ENCODE measurements around the gene ZSCAN5C. TPM values are rescaled to one million over a fixed set of nuclear protein-coding genes. Genes with fewer than 3 reads are reported as not detected.
"Not testable (repeated sequence)": the region's sequence is repeated elsewhere in the genome, so short reads cannot be mapped to it uniquely, and the experiment has no call there.

Gene ZSCAN5C
- total RNA-seq, 1 experiment from 2014 or later = not detected

DNA sequence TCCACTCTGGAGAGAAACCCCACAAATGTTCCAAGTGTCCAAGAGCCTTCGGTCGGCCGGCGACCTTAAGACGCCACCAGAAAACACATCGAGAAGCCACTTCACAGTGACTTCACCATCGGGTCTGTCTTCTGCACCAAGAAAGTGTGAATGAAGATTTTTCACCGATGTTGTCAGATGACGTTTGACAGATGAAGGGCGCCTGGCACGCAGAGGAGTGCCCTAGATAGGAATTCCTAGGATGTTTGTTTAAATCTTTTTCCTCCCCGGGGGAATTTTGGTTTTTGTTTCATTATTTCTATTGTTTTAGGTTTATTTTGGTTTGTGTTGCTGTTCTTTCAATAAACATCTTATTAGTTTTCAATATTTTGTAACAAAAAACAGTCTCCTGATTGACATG is 7.0 kb downstream of the ZSCAN5C start:
- BruUV-seq (replicated peaks) = no TSS peak
- POLR2A ChIA-PET = no interaction called here
- H3K27me3 Mint-ChIP-seq (ENCODE audit: insufficient read depth, unreplicated experiment) = no peaks in the 10 kb centered on the region

GRCh38 chr19:56210036-56210435 is 8.0 kb downstream of the ZSCAN5C start:
- H3K4me1 Mint-ChIP-seq (ENCODE audit: insufficient read depth, unreplicated experiment); H3K4me3 Mint-ChIP-seq (ENCODE audit: unreplicated experiment); H3K27me3 Mint-ChIP-seq (ENCODE audit: insufficient read depth, unreplicated experiment); POLR2A ChIA-PET; intact Hi-C loops (cut with micrococcal nuclease); CTCF ChIA-PET; DNase-seq (ENCODE audit: unreplicated experiment); BruUV-seq (replicated peaks); H3K27ac Mint-ChIP-seq (ENCODE audit: low read depth, unreplicated experiment); H3K36me3 Mint-ChIP-seq (ENCODE audit: insufficient read depth, unreplicated experiment): not testable (repeated sequence)
- H3K9me3 Mint-ChIP-seq (ENCODE audit: unreplicated experiment) = peaks cover 14% of the 10 kb centered on the region

More for the DNA sequence above, 7.0 kb downstream of the ZSCAN5C start:
- TF ChIP-seq CTCF (IDR thresholded peaks at IDR 0.05; ENCODE audit: unreplicated experiment) = no peak
- Mint-ChIP-seq H3K4me3 (ENCODE audit: unreplicated experiment) (no peak overlapping the region), H3K4me1 (ENCODE audit: insufficient read depth, unreplicated experiment) (no peaks in the 10 kb centered on the region), H3K27ac (ENCODE audit: low read depth, unreplicated experiment) (no peak overlapping the region), H3K9me3 (ENCODE audit: unreplicated experiment) (peaks cover 14% of the 10 kb centered on the region), H3K36me3 (ENCODE audit: insufficient read depth, unreplicated experiment) (no peaks in the 10 kb centered on the region)
- CTCF ChIA-PET = no interaction called here
- DNase-seq (ENCODE audit: unreplicated experiment) = no peak
- intact Hi-C loops (cut with micrococcal nuclease) = no loop called here

GRCh38 chr19:56211718-56212117 is 9.6 kb downstream of the ZSCAN5C start:
- Mint-ChIP-seq H3K9me3 (ENCODE audit: unreplicated experiment) (peaks cover 7% of the 10 kb centered on the region), H3K27me3 (ENCODE audit: insufficient read depth, unreplicated experiment) (no peaks in the 10 kb centered on the region), H3K27ac (ENCODE audit: low read depth, unreplicated experiment) (no peak overlapping the region), H3K36me3 (ENCODE audit: insufficient read depth, unreplicated experiment) (no peaks in the 10 kb centered on the region), H3K4me1 (ENCODE audit: insufficient read depth, unreplicated experiment) (no peaks in the 10 kb centered on the region), H3K4me3 (ENCODE audit: unreplicated experiment) (no peak overlapping the region)
- intact Hi-C loops (cut with micrococcal nuclease) = no loop called here
- BruUV-seq (replicated peaks) = no TSS peak
- CTCF ChIA-PET = interaction anchor here (1.5 kb wide), 1 partner anchor 146 kb away, joined by 3 read pairs; no protein-coding TSS in a partner anchor
- no peak for TF ChIP-seq CTCF (IDR thresholded peaks at IDR 0.05; ENCODE audit: unreplicated experiment)
- DNase-seq (ENCODE audit: unreplicated experiment) = no peak
- POLR2A ChIA-PET = no interaction called here

GRCh38 chr19:56217039-56217949 is 15.2 kb downstream of the ZSCAN5C start:
- TF ChIP-seq CTCF (IDR thresholded peaks at IDR 0.05; ENCODE audit: unreplicated experiment) = no peak
- Mint-ChIP-seq H3K9me3 (ENCODE audit: unreplicated experiment) (peaks cover 14% of the 10 kb centered on the region), H3K4me3 (ENCODE audit: unreplicated experiment) (no peak overlapping the region), H3K36me3 (ENCODE audit: insufficient read depth, unreplicated experiment) (peaks cover 6% of the 10 kb centered on the region), H3K27me3 (ENCODE audit: insufficient read depth, unreplicated experiment) (no peaks in the 10 kb centered on the region), H3K4me1 (ENCODE audit: insufficient read depth, unreplicated experiment) (no peaks in the 10 kb centered on the region), H3K27ac (ENCODE audit: low read depth, unreplicated experiment) (no peak overlapping the region)
- ChIA-PET POLR2A (no interaction called here), CTCF (no interaction called here)
- intact Hi-C loops (cut with micrococcal nuclease) = no loop called here
- BruUV-seq (replicated peaks) = no TSS peak
- no peak for DNase-seq (ENCODE audit: unreplicated experiment)

All from MCF 10A (cell line).